ENCODE measurements around the gene SLC30A1.
"Not testable (repeated sequence)": the region's sequence is repeated elsewhere in the genome, so short reads cannot be mapped to it uniquely, and the experiment has no call there.

SLC30A1 gene

DNA sequence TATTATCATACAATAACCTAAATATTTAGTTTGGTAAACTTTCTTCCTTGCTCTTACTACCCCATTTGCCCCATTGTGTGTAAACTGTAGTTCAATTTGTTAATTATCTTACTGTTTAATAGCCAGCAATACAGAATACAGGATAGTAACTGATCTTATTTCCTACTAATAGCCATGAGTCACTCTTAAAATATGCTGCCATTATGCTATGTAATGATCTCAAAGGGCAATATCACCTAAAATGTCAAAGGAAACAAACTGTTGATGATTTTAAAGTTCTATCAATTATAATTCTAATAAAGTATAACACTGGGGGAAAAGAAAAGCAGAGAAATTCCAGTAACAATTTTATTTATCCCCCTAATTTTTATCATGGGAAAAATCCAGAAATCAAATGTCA, 4.3 kb downstream of the SLC30A1 start:
- no peak for DNase-seq (ENCODE audit: extremely low read depth, low read depth)
- TF ChIP-seq, protein P1, sequence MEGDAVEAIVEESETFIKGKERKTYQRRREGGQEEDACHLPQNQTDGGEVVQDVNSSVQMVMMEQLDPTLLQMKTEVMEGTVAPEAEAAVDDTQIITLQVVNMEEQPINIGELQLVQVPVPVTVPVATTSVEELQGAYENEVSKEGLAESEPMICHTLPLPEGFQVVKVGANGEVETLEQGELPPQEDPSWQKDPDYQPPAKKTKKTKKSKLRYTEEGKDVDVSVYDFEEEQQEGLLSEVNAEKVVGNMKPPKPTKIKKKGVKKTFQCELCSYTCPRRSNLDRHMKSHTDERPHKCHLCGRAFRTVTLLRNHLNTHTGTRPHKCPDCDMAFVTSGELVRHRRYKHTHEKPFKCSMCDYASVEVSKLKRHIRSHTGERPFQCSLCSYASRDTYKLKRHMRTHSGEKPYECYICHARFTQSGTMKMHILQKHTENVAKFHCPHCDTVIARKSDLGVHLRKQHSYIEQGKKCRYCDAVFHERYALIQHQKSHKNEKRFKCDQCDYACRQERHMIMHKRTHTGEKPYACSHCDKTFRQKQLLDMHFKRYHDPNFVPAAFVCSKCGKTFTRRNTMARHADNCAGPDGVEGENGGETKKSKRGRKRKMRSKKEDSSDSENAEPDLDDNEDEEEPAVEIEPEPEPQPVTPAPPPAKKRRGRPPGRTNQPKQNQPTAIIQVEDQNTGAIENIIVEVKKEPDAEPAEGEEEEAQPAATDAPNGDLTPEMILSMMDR (IDR thresholded peaks at IDR 0.05; ENCODE audit: low read depth, low read length): no peak

- no peak for DNase-seq (ENCODE audit: extremely low read depth, low read depth)
- TF ChIP-seq, protein P1 (IDR thresholded peaks at IDR 0.05; ENCODE audit: low read depth, low read length): no peak
These were observed 7.0 kb downstream of the SLC30A1 start for GRCh38 chr1:211571998-211572397.

DNA sequence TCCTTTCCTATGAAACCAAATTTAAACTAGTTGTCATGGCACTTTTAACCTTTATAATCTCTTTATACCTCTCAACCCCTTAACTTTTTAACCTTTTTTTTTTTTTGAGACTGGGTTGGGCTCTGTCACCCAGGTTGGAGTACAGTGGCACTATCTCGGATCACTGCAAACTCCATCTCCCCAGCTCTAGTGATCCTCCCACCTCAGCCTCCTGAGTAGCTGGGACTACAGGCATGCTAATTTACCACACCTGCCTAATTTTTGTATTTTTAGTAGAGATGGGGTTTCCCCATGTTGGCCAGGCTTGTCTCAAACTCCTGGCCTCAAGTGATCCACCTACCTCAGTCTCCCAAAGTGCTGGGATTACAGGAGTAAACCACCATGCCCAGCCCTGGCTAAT, 8.6 kb downstream of the SLC30A1 start:
- DNase-seq (ENCODE audit: extremely low read depth, low read depth): not testable (repeated sequence)

GRCh38 chr1:211566431-211567025, 12.4 kb downstream of the SLC30A1 start:
- TF ChIP-seq, protein P1 (IDR thresholded peaks at IDR 0.05; ENCODE audit: low read depth, low read length): no peak
- DNase-seq (ENCODE audit: extremely low read depth, low read depth): no peak

DNA sequence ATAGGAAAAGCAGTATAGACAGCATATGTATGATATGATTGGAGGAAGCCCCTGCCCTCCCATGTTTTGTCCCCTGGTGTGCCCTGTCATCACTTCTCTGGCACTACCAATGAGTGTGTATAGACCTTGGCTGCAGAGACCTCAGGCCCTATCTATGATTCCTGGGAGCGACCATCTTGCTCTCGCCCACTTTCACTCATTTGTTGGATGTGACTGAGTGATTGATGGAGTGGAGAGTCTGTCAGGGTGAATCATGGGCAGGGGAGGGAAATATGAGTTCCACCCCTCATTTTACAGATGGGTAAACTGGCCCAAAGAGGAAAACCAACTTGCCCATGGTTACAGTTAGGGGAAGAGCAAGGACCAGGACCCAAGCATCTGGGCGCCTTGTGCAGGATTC, 14.9 kb downstream of the SLC30A1 start:
- TF ChIP-seq, protein P1 (IDR thresholded peaks at IDR 0.05; ENCODE audit: low read depth, low read length): no peak
- DNase-seq (ENCODE audit: extremely low read depth, low read depth): no peak

GRCh38 chr1:211559222-211560010, 19.5 kb downstream of the SLC30A1 start:
- no peak for DNase-seq (ENCODE audit: extremely low read depth, low read depth)
- TF ChIP-seq, protein P1 (IDR thresholded peaks at IDR 0.05; ENCODE audit: low read depth, low read length): no peak

GRCh38 chr1:211557894-211558625, 20.9 kb downstream of the SLC30A1 start:
- no peak for DNase-seq (ENCODE audit: extremely low read depth, low read depth)
- TF ChIP-seq, protein P1 (IDR thresholded peaks at IDR 0.05; ENCODE audit: low read depth, low read length): no peak

Measured in AG09319 (cell line).